Osteoblast (primary cell): ENCODE data around the gene CREB5. TPM values are rescaled to one million over a fixed set of nuclear protein-coding genes. Genes with fewer than 3 reads are reported as not detected.

Experiments used
- DNase-seq: peaks from one replicate; pipeline ENCODE4 v3.0.0; 2011; ENCODE audit warnings: low spot score, mixed read lengths; ENCODE audit not compliant: insufficient read length; ENCODE audit errors: missing footprints
- H2AFZ ChIP-seq: 2 replicates; pipeline ENCODE4 v1.6.0; 2011; ENCODE audit warnings: mild to moderate bottlenecking, low read length
- H3K27ac ChIP-seq: 2 replicates; pipeline ENCODE4 v1.5.1; 2011; ENCODE audit warnings: mild to moderate bottlenecking, low read depth, low read length, moderate library complexity
- H3K27me3 ChIP-seq: 2 replicates; pipeline ENCODE4 v1.6.0; 2012; ENCODE audit warnings: mild to moderate bottlenecking, control low read depth, inconsistent platforms, low read length, moderate library complexity; ENCODE audit not compliant: insufficient read depth
- H3K36me3 ChIP-seq: 2 replicates; pipeline ENCODE4 v1.5.1; 2011; ENCODE audit warnings: mild to moderate bottlenecking, low read length, control low read depth, moderate library complexity; ENCODE audit not compliant: insufficient read depth
- H3K4me1 ChIP-seq: 2 replicates; pipeline ENCODE4 v1.5.1; 2011; ENCODE audit warnings: mild to moderate bottlenecking, low read length, control low read depth, moderate library complexity; ENCODE audit not compliant: insufficient read depth
- H3K4me2 ChIP-seq: 2 replicates; pipeline ENCODE4 v1.6.0; 2011; ENCODE audit warnings: mild to moderate bottlenecking, low read length; ENCODE audit not compliant: insufficient read depth
- H3K4me3 ChIP-seq: fragments of 200-600 bp; sonication (generic); 3 replicates; pipeline ENCODE4 v1.5.1; 2012; ENCODE audit warnings: mild to moderate bottlenecking, low read length, inconsistent platforms; ENCODE audit not compliant: insufficient read depth
- H3K79me2 ChIP-seq: 2 replicates; pipeline ENCODE4 v1.6.0; 2012; ENCODE audit warnings: mild to moderate bottlenecking, low read length, control low read depth, inconsistent platforms; ENCODE audit not compliant: insufficient read depth
- H3K9me3 ChIP-seq: 2 replicates; pipeline ENCODE4 v1.5.1; 2011; ENCODE audit warnings: low read depth, low read length, control low read depth
- H4K20me1 ChIP-seq: 2 replicates; pipeline ENCODE4 v1.6.0; 2012; ENCODE audit warnings: mild to moderate bottlenecking, low read length, control low read depth; ENCODE audit not compliant: insufficient read depth
- CTCF ChIP-seq: IDR thresholded peaks from 2 replicates; pipeline ENCODE4 v1.5.1; 2011; ENCODE audit warnings: mild to moderate bottlenecking, low read depth, low read length, moderate library complexity; ENCODE audit errors: extremely low read depth
- total RNA-seq: library from RNA; depleted of rRNA; stranded (reverse); fragments of >200 nt; gene quantifications from 2 replicates; pipeline ENCODE4 v1.2.3, GENCODE V29; 2012

CREB5 gene
- total RNA-seq, 1 donor, result 5.1 TPM

- no peaks in the 10 kb centered on the region for H3K27me3 ChIP-seq
- no peaks in the 10 kb centered on the region for H3K36me3 ChIP-seq
- DNase-seq, result no peak
- H4K20me1 ChIP-seq, result no peaks in the 10 kb centered on the region
- H2AFZ ChIP-seq, result no peak overlapping the region
- no peaks in the 10 kb centered on the region for H3K4me1 ChIP-seq
- no peak for TF ChIP-seq CTCF
- H3K4me3 ChIP-seq, result no peak overlapping the region
- no peaks in the 10 kb centered on the region for H3K79me2 ChIP-seq
- H3K4me2 ChIP-seq, result no peak overlapping the region
- H3K9me3 ChIP-seq, result no peaks in the 10 kb centered on the region
- no peak overlapping the region for H3K27ac ChIP-seq
These were observed 144.4 kb downstream of the CREB5 start for GRCh38 chr7:28556671-28557070.

GRCh38 chr7:28558236-28558635 lies 145.9 kb downstream of the CREB5 start:
- Histone ChIP-seq H3K4me1 (no peaks in the 10 kb centered on the region), H3K4me3 (no peak overlapping the region), H3K27me3 (no peaks in the 10 kb centered on the region), H4K20me1 (no peaks in the 10 kb centered on the region), H3K27ac (no peak overlapping the region), H3K79me2 (no peaks in the 10 kb centered on the region), H3K9me3 (no peaks in the 10 kb centered on the region), H3K4me2 (no peak overlapping the region), H3K36me3 (no peaks in the 10 kb centered on the region), H2AFZ (no peak overlapping the region)
- no peak for DNase-seq
- TF ChIP-seq CTCF, result no peak

GRCh38 chr7:28560767-28561166 lies 148.4 kb downstream of the CREB5 start:
- Histone ChIP-seq H3K4me3 (no peak overlapping the region), H3K9me3 (no peaks in the 10 kb centered on the region), H3K27ac (no peak overlapping the region), H3K79me2 (no peaks in the 10 kb centered on the region), H3K4me1 (no peaks in the 10 kb centered on the region), H4K20me1 (peaks cover 3% of the 10 kb centered on the region), H3K27me3 (no peaks in the 10 kb centered on the region), H2AFZ (no peak overlapping the region), H3K36me3 (no peaks in the 10 kb centered on the region), H3K4me2 (no peak overlapping the region)
- no peak for TF ChIP-seq CTCF
- DNase-seq, result no peak

- TF ChIP-seq CTCF, result no peak
- no peaks in the 10 kb centered on the region for H3K27me3 ChIP-seq
- H3K36me3 ChIP-seq, result no peaks in the 10 kb centered on the region
- H3K4me3 ChIP-seq, result no peak overlapping the region
- H3K4me2 ChIP-seq, result no peak overlapping the region
- no peaks in the 10 kb centered on the region for H3K4me1 ChIP-seq
- no peak overlapping the region for H3K27ac ChIP-seq
- no peak for DNase-seq
- H2AFZ ChIP-seq, result no peak overlapping the region
- H3K79me2 ChIP-seq, result no peaks in the 10 kb centered on the region
- peaks cover 3% of the 10 kb centered on the region for H4K20me1 ChIP-seq
- no peaks in the 10 kb centered on the region for H3K9me3 ChIP-seq
These were observed 151.7 kb downstream of the CREB5 start for GRCh38 chr7:28564033-28564432.
